GM12878 (cell line): ENCODE measurements around the gene POT1. TPM values are rescaled to one million over a fixed set of nuclear protein-coding genes. Genes with fewer than 3 reads are reported as not detected.

Experiments
- ATAC-seq: fragments of 200-7000 bp; cut with Tn5 transposase; 3 replicates; pipeline ENCODE4 v1.9.1; 2020; ENCODE audit warnings: mild to moderate bottlenecking, moderate library complexity
- BruUV-seq: library from RNA; stranded (reverse); fragments of 400-500 nt; replicated peaks from 2 replicates; lab custom pipeline; 2021; lab: Mats Ljungman, UMichigan
- CTCF ChIA-PET: fragments of 300-600 bp; sonication (Branson Sonifier 250); formaldehyde crosslinking; extraction: SDS; loops from one replicate; lab custom pipeline; 2021; ENCODE audit warnings: inconsistent platforms; lab: Yijun Ruan, JAX
- POLR2A ChIA-PET: fragments of 350-600 bp; formaldehyde crosslinking; extraction: SDS; loops from one replicate; lab custom pipeline; 2021; ENCODE audit warnings: inconsistent platforms; lab: Charles Lee
- RAD21 ChIA-PET: fragments of 300-600 bp; sonication (Branson Sonifier 250); formaldehyde crosslinking; loops from one replicate; lab custom pipeline; 2023; ENCODE audit warnings: antibody characterized with exemption; ENCODE audit not compliant: unreplicated experiment; lab: Charles Lee
- SMC1A ChIA-PET: fragments of 300-600 bp; sonication (Branson Sonifier 250); formaldehyde crosslinking; loops from one replicate; lab custom pipeline; 2023; ENCODE audit not compliant: unreplicated experiment, uncharacterized antibody; lab: Charles Lee
- DNase-seq: peaks from one replicate; pipeline ENCODE4 v3.0.0-alpha.2; 2011; ENCODE audit warnings: low read depth, low spot score
- FAIRE-seq: peaks from 3 replicates; lab custom pipeline; 2011; peaks lifted over from hg19 to GRCh38; lab: Jason Lieb, UNC
- H2AFZ ChIP-seq: 2 replicates; pipeline ENCODE4 v1.6.0; 2011; ENCODE audit warnings: low read depth, low read length, control low read depth; ENCODE audit not compliant: control insufficient read depth
- H3K27ac ChIP-seq: 2 replicates; pipeline ENCODE4 v1.5.1; 2011; ENCODE audit warnings: control low read depth; ENCODE audit not compliant: control insufficient read depth, insufficient read depth
- H3K27me3 ChIP-seq, 2 experiments: replicated peaks in 1 of 2; 2 replicates each; pipeline versions ENCODE4 v1.6.0 to v1.6.1; 2011; ENCODE audit warnings: low read length in 1 of 2; ENCODE audit not compliant: control insufficient read depth in 2 of 2, insufficient read depth in 2 of 2
- H3K36me3 ChIP-seq, 2 experiments: 2 replicates each; pipeline ENCODE4 v1.5.1; 2011; ENCODE audit warnings: low read length in 1 of 2; ENCODE audit not compliant: control insufficient read depth in 2 of 2, insufficient read depth in 2 of 2
- H3K4me1 ChIP-seq: 2 replicates; pipeline ENCODE4 v1.6.1; 2011; ENCODE audit warnings: mild to moderate bottlenecking, low read length, moderate library complexity, mixed read lengths; ENCODE audit not compliant: control insufficient read depth, insufficient read depth
- H3K4me2 ChIP-seq: 2 replicates; pipeline ENCODE4 v1.6.0; 2011; ENCODE audit warnings: control low read depth; ENCODE audit not compliant: control insufficient read depth, insufficient read depth
- H3K4me3 ChIP-seq: fragments of 200-600 bp; sonication (generic); 2 replicates; pipeline ENCODE4 v1.5.1; 2016
- H3K79me2 ChIP-seq: 2 replicates; pipeline ENCODE4 v1.6.0; 2011; ENCODE audit warnings: low read length; ENCODE audit not compliant: control insufficient read depth, insufficient read depth
- H3K9ac ChIP-seq: 2 replicates; pipeline ENCODE4 v1.8.0; 2011; ENCODE audit warnings: low read length, control low read depth, mixed read lengths; ENCODE audit not compliant: control insufficient read depth, insufficient read depth
- H3K9me3 ChIP-seq: replicated peaks from 3 replicates; pipeline ENCODE4 v1.5.1; 2011; ENCODE audit warnings: mild to moderate bottlenecking, low read length; ENCODE audit not compliant: control insufficient read depth, insufficient read depth
- H4K20me1 ChIP-seq: 2 replicates; pipeline ENCODE4 v1.6.0; 2011; ENCODE audit not compliant: control insufficient read depth, insufficient read depth
- ATF2 ChIP-seq: IDR thresholded peaks from 2 replicates; pipeline ENCODE4 v1.6.1; 2012; ENCODE audit warnings: low read length, inconsistent platforms
- BCL3 ChIP-seq: IDR thresholded peaks from 2 replicates; pipeline ENCODE4 v1.6.1; 2011; ENCODE audit warnings: borderline replicate concordance, low read depth, mild to moderate bottlenecking, moderate library complexity, low read length; ENCODE audit not compliant: insufficient read depth, poor library complexity, severe bottlenecking
- BRCA1 ChIP-seq: IDR thresholded peaks from 2 replicates; pipeline ENCODE4 v1.6.1; 2011; ENCODE audit warnings: low read depth, low read length, improper control_type of control experiment
- CREB1 ChIP-seq: IDR thresholded peaks from 2 replicates; pipeline ENCODE4 v1.6.1; 2012; ENCODE audit warnings: low read depth, mild to moderate bottlenecking, inconsistent platforms
- ELK1 ChIP-seq: IDR thresholded peaks from 2 replicates; pipeline ENCODE4 v1.6.1; 2012; ENCODE audit warnings: low read depth, low read length, improper control_type of control experiment
- MTA2 ChIP-seq: fragments of 450-650 bp; IDR thresholded peaks from 2 replicates; pipeline ENCODE4 v1.6.1; 2016; ENCODE audit warnings: low read depth, mild to moderate bottlenecking, moderate library complexity
- NFIC ChIP-seq: IDR thresholded peaks from 2 replicates; pipeline ENCODE4 v1.6.1; 2012; ENCODE audit warnings: low read depth, mild to moderate bottlenecking, inconsistent platforms, low read length, moderate library complexity
- PAX8 ChIP-seq: fragments of 450-650 bp; IDR thresholded peaks from 2 replicates; pipeline ENCODE4 v1.6.1; 2017; ENCODE audit warnings: mild to moderate bottlenecking, moderate library complexity
- POU2F2 ChIP-seq: IDR thresholded peaks from 3 replicates; pipeline ENCODE4 v1.6.1; 2011; ENCODE audit warnings: low read depth, mild to moderate bottlenecking, low read length, borderline replicate concordance
- RCOR1 ChIP-seq: conservative IDR thresholded peaks from 2 replicates; pipeline ENCODE4 v1.6.1; 2012; ENCODE audit warnings: low read depth, low read length, improper control_type of control experiment
- RUNX3 ChIP-seq: IDR thresholded peaks from 2 replicates; pipeline ENCODE4 v1.6.1; 2012; ENCODE audit warnings: low read length, inconsistent platforms
- SMAD5 ChIP-seq: IDR thresholded peaks from 2 replicates; pipeline ENCODE4 v1.6.1; 2016; ENCODE audit warnings: antibody characterized with exemption, low read depth
- SRF ChIP-seq, 2 experiments: IDR thresholded peaks; 2 replicates each; pipeline ENCODE4 v1.6.1; 2011; ENCODE audit warnings: low read depth in 2 of 2, low read length in 2 of 2, mild to moderate bottlenecking in 1 of 2, moderate library complexity in 1 of 2
- TAF1 ChIP-seq: IDR thresholded peaks from 2 replicates; pipeline ENCODE4 v1.6.1; 2011; ENCODE audit warnings: mild to moderate bottlenecking, low read depth, low read length, borderline replicate concordance
- TCF3 ChIP-seq: IDR thresholded peaks from 2 replicates; pipeline ENCODE4 v1.6.1; 2012; ENCODE audit warnings: low read depth, mild to moderate bottlenecking, low read length, borderline replicate concordance; ENCODE audit not compliant: insufficient read depth
- TCF7 ChIP-seq: IDR thresholded peaks from 2 replicates; pipeline ENCODE4 v1.6.1; 2014; ENCODE audit warnings: antibody characterized with exemption, borderline replicate concordance
- ZBED1 ChIP-seq: IDR thresholded peaks from 2 replicates; pipeline ENCODE4 v1.6.1; 2016; ENCODE audit warnings: borderline replicate concordance
- ZNF384 ChIP-seq: IDR thresholded peaks from 2 replicates; pipeline ENCODE4 v1.6.1; 2012; ENCODE audit warnings: low read depth, mild to moderate bottlenecking, low read length, improper control_type of control experiment, borderline replicate concordance
- in situ Hi-C: fragments of 300-500 bp; cut with MboI; formaldehyde crosslinking; loops from 9 replicates; pipeline ENCODE4 v1.14.3; 2018; ENCODE audit warnings: mixed read lengths
- intact Hi-C: fragments of 100-400 bp; cut with micrococcal nuclease; formaldehyde crosslinking; loops from one replicate; pipeline ENCODE4 v1.14.2; 2022; ENCODE audit not compliant: unreplicated experiment
- polyA plus RNA-seq, 11 experiments: library from polyadenylated mRNA; depleted of rRNA in 4 of 11; unstranded in 6 of 11; stranded (reverse) in 5 of 11; fragments of >200 nt; fragmentation: Nextera tagmentation in 4 of 11; fragmentation: Illumina TruSeq in 1 of 11; extraction: Ambion mirVana in 4 of 11; extraction: Trizol in 1 of 11; gene quantifications; 1 replicate in 1 of 11; 2 replicates in 10 of 11; pipeline versions ENCODE4 v1.2.1 to v1.2.3, GENCODE V29; 2011 to 2016; ENCODE audit warnings: inconsistent platforms in 2 of 11, missing spikeins in 2 of 11, low read depth in 1 of 11
- total RNA-seq, 4 experiments: library from RNA; depleted of rRNA in 3 of 4; stranded (reverse); fragments of >200 nt in 3 of 4; fragmentation: Illumina TruSeq in 1 of 4; extraction: Trizol in 1 of 4; gene quantifications; 2 replicates each; pipeline versions ENCODE4 v1.2.1 to v1.2.3, GENCODE V29; 2013 to 2021
- TF ChIP-seq, protein P1 (sequence below): fragments of 450-650 bp; formaldehyde crosslinking; IDR thresholded peaks from 2 replicates; pipeline ENCODE4 v1.5.0; 2022; ENCODE audit warnings: mild to moderate bottlenecking, missing genetic modification characterization

POT1 gene
- total and polyA plus RNA-seq, 10 of the 15 experiments (the other 5 are each of a cell fraction or from before 2014, with no cell fraction given), result 16.3 to 87.0 (median 33.9) TPM

DNA sequence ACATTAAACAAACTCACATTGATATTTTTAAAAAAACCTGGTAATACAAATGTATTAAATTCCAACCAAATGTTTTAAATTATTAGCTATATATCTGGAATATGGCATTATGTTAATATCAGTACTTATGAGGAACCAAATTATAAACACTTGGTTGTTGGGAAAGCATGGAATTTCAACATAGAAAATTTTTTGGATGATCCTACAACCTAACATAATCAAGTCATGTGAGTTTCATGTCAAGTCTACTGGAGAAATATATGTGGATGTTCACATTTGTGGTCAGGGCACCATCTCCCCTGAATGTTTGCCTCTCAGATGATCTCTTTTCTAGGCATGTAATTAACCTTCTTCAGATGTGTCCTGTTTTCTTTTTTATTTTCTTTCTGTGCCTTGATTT, 5.2 kb upstream of the POT1 start:
- no peak for DNase-seq
- H2AFZ ChIP-seq, result no peak overlapping the region
- no peaks in the 10 kb centered on the region for H3K4me1 ChIP-seq
- no peak overlapping the region for H3K27ac ChIP-seq
- H3K9me3 ChIP-seq, result no peaks in the 10 kb centered on the region
- TF ChIP-seq CREB1 (no peak), POU2F2 (no peak), RCOR1 (no peak), SMAD5 (no peak), ATF2 (no peak), ZNF384 (no peak), TCF3 (no peak), TAF1 (no peak), PAX8 (no peak), MTA2 (no peak), ELK1 (no peak), SRF (IDR thresholded peaks at IDR 0.05; ENCODE audit: low read depth in 2 of 2, low read length in 2 of 2) (no peak), RUNX3 (no peak), BCL3 (no peak), NFIC (no peak), TCF7 (no peak), BRCA1 (no peak), ZBED1 (no peak)
- TF ChIP-seq, protein P1, sequence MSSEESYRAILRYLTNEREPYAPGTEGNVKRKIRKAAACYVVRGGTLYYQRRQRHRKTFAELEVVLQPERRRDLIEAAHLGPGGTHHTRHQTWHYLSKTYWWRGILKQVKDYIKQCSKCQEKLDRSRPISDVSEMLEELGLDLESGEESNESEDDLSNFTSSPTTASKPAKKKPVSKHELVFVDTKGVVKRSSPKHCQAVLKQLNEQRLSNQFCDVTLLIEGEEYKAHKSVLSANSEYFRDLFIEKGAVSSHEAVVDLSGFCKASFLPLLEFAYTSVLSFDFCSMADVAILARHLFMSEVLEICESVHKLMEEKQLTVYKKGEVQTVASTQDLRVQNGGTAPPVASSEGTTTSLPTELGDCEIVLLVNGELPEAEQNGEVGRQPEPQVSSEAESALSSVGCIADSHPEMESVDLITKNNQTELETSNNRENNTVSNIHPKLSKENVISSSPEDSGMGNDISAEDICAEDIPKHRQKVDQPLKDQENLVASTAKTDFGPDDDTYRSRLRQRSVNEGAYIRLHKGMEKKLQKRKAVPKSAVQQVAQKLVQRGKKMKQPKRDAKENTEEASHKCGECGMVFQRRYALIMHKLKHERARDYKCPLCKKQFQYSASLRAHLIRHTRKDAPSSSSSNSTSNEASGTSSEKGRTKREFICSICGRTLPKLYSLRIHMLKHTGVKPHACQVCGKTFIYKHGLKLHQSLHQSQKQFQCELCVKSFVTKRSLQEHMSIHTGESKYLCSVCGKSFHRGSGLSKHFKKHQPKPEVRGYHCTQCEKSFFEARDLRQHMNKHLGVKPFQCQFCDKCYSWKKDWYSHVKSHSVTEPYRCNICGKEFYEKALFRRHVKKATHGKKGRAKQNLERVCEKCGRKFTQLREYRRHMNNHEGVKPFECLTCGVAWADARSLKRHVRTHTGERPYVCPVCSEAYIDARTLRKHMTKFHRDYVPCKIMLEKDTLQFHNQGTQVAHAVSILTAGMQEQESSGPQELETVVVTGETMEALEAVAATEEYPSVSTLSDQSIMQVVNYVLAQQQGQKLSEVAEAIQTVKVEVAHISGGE (CRISPR knock-in tag), result no peak
- TF ChIP-seq, all 136 proteins: peak for 0
- ChIA-PET POLR2A (no interaction called here), SMC1A (interaction anchor here (1.0 to 1.5 kb wide), 2 partner anchors 9 to 16 kb away, joined by 3 read pairs; no protein-coding TSS in a partner anchor), RAD21 (no interaction called here), CTCF (no interaction called here)
- Histone ChIP-seq H3K36me3 (no peaks in the 10 kb centered on the region), H3K4me3 (no peak overlapping the region), H4K20me1 (no peaks in the 10 kb centered on the region), H3K4me2 (no peak overlapping the region), H3K9ac (no peak overlapping the region), H3K79me2 (no peaks in the 10 kb centered on the region), H3K27me3 (no peaks in the 10 kb centered on the region)
- in situ Hi-C loops, result no loop called here
- ATAC-seq, result no peak
- no TSS peak for BruUV-seq
- intact Hi-C loops, result no loop called here
- FAIRE-seq, result no peak
